GM12878 (cell line): ENCODE results near the gene BFSP1.

ENCODE experiments used
- ATF7 ChIP-seq: fragments of 450-650 bp; IDR thresholded peaks from 2 replicates; pipeline ENCODE4 v1.6.1; 2016; ENCODE audit warnings: low read depth, mild to moderate bottlenecking
- EP300 ChIP-seq, 2 experiments: fragments of 150-350 bp in 1 of 2; IDR thresholded peaks; 2 replicates each; pipeline ENCODE4 v1.6.1; 2011 to 2012; ENCODE audit warnings: low read depth in 2 of 2, low read length in 2 of 2, borderline replicate concordance in 1 of 2, improper control_type of control experiment in 1 of 2, inconsistent platforms in 1 of 2; ENCODE audit not compliant: control insufficient read depth in 1 of 2
- POLR2A ChIP-seq: IDR thresholded peaks from 2 replicates; pipeline ENCODE4 v1.6.1; 2011; ENCODE audit warnings: low read depth, mild to moderate bottlenecking, low read length
- YY1 ChIP-seq: IDR thresholded peaks from 2 replicates; pipeline ENCODE4 v1.6.1; 2011; ENCODE audit warnings: low read depth, mild to moderate bottlenecking, low read length
- ZNF274 ChIP-seq: IDR thresholded peaks from one replicate; pipeline ENCODE4 v1.8.0; 2011; ENCODE audit not compliant: insufficient read length, insufficient read depth
- TF ChIP-seq, protein P1 (sequence below): IDR thresholded peaks from 2 replicates; pipeline ENCODE4 v1.6.1; 2012; ENCODE audit warnings: mild to moderate bottlenecking, low read depth, low read length

DNA sequence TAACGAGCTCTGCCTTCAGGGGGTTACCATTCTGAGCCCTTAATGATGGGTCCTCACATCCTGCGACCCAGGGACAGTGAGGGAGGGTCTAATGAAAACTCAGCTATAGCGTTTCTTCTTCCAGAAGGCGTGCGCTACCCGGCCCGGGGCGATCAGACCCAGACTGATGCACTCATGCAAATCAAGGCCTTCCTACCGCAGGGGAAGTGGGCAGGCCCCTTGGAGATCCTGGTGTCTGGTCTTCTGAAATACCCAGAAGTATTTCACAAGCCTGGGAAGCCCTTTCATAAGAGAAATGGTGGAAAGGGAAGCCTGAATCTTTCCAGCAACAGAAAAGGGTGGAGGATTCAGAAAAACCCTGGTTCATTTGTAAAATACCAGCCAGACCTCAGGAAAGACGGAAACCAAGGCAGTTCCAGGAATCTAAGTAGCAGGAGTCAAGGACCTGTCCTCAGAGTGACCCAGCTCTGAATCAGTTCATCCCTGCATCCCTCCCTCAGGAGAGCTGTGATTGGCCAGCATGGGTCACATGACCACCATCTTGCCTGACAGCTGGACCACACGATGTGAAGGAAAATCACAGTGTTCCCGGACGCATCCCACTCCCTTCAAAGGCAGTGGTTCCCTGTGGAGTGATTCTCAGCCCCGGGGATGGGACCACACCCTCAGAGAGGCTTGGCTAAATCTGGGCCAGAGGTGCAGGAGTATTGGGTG is 12.7 kb downstream of the BFSP1 start:
- TF ChIP-seq ATF7 (no peak), EP300 (IDR thresholded peaks at IDR 0.05; ENCODE audit: borderline replicate concordance in 1 of 2, control insufficient read depth in 1 of 2, low read depth in 2 of 2, low read length in 2 of 2) (no peak), POLR2A (no peak), ZNF274 (no peak), YY1 (no peak)
- TF ChIP-seq, protein P1, sequence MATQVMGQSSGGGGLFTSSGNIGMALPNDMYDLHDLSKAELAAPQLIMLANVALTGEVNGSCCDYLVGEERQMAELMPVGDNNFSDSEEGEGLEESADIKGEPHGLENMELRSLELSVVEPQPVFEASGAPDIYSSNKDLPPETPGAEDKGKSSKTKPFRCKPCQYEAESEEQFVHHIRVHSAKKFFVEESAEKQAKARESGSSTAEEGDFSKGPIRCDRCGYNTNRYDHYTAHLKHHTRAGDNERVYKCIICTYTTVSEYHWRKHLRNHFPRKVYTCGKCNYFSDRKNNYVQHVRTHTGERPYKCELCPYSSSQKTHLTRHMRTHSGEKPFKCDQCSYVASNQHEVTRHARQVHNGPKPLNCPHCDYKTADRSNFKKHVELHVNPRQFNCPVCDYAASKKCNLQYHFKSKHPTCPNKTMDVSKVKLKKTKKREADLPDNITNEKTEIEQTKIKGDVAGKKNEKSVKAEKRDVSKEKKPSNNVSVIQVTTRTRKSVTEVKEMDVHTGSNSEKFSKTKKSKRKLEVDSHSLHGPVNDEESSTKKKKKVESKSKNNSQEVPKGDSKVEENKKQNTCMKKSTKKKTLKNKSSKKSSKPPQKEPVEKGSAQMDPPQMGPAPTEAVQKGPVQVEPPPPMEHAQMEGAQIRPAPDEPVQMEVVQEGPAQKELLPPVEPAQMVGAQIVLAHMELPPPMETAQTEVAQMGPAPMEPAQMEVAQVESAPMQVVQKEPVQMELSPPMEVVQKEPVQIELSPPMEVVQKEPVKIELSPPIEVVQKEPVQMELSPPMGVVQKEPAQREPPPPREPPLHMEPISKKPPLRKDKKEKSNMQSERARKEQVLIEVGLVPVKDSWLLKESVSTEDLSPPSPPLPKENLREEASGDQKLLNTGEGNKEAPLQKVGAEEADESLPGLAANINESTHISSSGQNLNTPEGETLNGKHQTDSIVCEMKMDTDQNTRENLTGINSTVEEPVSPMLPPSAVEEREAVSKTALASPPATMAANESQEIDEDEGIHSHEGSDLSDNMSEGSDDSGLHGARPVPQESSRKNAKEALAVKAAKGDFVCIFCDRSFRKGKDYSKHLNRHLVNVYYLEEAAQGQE = no peak
